ENCODE data around the gene WRNIP1.
"Not testable (repeated sequence)": the region's sequence is repeated elsewhere in the genome, so short reads cannot be mapped to it uniquely, and the experiment has no call there.

Gene WRNIP1

DNA sequence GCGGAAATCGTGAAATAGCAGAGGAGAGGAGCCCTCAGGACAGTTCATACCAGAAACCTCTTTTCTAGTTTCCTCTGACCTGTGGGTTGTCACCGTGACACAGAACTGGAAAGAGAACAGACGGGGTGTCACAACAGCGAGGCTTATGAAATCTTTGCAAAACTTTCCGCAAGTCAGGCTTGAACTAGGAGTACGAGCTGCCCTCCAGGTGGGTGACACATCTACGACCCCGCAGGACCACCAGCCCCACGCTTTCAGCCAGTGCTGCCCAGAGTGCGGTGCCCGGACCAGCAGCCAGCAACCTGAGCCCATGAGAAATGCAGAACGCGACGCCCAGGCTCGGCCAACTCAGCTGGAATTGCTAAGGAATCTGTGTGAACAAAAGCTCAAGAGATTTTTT is 30.8 kb downstream of the WRNIP1 start:
- no peak overlapping the region for H3K4me3 ChIP-seq (ENCODE audit: control insufficient read depth, low read depth, low read length)
- no peak for DNase-seq (ENCODE audit: low read depth)

DNA sequence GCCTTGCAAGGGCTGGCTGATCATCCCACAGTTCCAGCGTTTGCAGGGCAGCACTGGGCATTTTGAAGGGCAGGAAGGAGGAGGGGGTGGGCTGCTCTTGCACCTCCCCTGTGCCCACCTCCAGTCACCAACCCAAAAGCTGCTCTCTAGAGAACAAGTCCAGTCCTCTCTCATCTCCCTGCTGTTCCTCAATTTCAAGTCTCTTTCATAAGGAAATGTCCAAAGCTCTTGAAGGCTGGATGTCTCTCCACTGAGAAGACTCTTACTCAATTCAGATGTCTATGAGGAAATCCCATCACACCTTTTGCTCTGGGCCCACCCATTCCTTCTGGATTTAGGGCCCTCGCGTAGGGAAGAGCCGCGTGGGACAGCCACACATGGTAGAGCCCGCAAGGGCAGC is 31.7 kb downstream of the WRNIP1 start:
- no peak for DNase-seq (ENCODE audit: low read depth)
- no peak overlapping the region for H3K4me3 ChIP-seq (ENCODE audit: control insufficient read depth, low read depth, low read length)
- TF ChIP-seq, protein P1, sequence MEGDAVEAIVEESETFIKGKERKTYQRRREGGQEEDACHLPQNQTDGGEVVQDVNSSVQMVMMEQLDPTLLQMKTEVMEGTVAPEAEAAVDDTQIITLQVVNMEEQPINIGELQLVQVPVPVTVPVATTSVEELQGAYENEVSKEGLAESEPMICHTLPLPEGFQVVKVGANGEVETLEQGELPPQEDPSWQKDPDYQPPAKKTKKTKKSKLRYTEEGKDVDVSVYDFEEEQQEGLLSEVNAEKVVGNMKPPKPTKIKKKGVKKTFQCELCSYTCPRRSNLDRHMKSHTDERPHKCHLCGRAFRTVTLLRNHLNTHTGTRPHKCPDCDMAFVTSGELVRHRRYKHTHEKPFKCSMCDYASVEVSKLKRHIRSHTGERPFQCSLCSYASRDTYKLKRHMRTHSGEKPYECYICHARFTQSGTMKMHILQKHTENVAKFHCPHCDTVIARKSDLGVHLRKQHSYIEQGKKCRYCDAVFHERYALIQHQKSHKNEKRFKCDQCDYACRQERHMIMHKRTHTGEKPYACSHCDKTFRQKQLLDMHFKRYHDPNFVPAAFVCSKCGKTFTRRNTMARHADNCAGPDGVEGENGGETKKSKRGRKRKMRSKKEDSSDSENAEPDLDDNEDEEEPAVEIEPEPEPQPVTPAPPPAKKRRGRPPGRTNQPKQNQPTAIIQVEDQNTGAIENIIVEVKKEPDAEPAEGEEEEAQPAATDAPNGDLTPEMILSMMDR (conservative IDR thresholded peaks at IDR 0.05; ENCODE audit: control insufficient read depth, insufficient read depth, low read depth, low read length): no peak

More for the DNA sequence above, 30.8 kb downstream of the WRNIP1 start:
- TF ChIP-seq, protein P1 (conservative IDR thresholded peaks at IDR 0.05; ENCODE audit: control insufficient read depth, insufficient read depth, low read depth, low read length): no peak

DNA sequence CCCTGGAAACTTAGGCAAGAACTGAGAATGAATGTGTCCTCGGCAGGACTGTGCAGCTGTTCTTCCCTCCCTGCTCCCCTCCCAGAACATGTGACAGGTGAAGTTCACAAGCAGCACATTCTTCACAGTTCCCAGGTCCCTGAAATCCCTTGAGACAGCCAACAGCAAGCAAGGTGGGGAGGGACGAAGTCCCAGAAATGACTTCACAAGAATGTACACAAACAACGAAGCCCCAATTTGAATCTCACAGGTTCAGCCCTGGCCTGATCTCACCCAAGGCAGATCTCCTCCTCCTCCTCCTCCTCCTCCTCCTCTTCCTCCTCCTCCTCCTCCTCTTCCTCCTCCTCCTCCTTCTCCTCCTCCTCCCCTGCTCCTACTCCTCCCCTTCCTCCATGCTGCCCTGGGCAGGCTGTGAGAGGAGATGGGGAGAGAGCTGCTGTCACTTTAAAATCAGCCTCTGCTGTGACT is 32.4 kb downstream of the WRNIP1 start:
- DNase-seq (ENCODE audit: low read depth): no peak
- H3K4me3 ChIP-seq (ENCODE audit: control insufficient read depth, low read depth, low read length): no peak overlapping the region
- TF ChIP-seq, protein P1 (conservative IDR thresholded peaks at IDR 0.05; ENCODE audit: control insufficient read depth, insufficient read depth, low read depth, low read length): no peak

DNA sequence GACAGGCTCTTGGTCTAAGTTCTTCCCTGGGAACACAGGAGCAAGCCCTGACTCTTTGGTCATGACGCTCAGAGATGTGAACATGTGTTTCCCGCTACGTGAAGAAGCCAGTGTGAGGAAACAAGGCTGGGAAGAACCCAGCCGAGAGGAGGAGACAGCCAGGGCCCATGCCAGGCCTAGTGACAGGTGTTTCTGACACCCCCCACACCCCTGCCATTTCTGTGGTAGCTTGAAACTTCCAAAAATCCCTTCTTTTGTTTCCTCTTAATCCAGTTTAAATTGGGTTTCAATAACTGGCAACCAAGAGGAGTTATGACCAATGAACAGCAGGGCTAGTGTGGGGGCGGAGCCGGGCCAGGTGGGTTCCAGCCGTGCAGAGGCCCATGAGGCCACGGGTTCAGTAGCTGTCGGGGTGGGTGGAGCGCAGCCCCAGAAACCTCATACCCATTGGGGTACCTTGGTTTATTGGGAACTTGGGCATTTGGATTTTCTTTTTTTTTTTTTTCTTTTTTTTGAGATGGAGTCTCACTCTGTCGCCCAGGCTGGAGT is 33.5 kb downstream of the WRNIP1 start:
- no peak overlapping the region for H3K4me3 ChIP-seq (ENCODE audit: control insufficient read depth, low read depth, low read length)
- DNase-seq (ENCODE audit: low read depth): no peak
- TF ChIP-seq, protein P1 (conservative IDR thresholded peaks at IDR 0.05; ENCODE audit: control insufficient read depth, insufficient read depth, low read depth, low read length): no peak

DNA sequence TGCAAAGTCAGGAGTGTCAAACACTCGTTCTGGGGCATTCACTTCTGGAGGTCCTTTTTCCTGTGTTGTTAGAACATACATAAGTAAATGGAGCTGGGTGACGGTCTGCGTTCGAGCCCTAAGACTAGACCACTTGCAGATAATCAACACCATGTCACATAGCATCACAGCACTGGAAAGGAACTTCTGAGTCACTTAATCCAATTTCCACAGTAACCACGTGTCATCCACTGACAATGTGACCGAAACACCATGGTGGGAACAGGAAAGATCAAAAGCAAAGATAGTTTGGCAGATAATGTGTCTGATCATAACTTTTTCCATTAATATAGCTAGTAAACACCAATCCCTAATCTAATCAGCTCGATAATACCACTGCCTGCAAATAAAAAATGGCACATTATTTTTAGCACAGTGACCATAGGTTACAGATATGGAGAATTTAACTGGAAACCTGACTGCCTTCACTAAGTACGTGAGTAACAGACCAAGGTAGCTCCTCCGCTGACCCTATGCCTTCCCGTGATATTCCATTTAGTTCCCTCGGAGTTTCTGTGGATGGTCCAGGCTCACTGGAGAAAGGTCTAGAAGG is 34.8 kb downstream of the WRNIP1 start:
- TF ChIP-seq, protein P1 (conservative IDR thresholded peaks at IDR 0.05; ENCODE audit: control insufficient read depth, insufficient read depth, low read depth, low read length): no peak
- DNase-seq (ENCODE audit: low read depth): no peak
- H3K4me3 ChIP-seq (ENCODE audit: control insufficient read depth, low read depth, low read length): no peak overlapping the region

DNA sequence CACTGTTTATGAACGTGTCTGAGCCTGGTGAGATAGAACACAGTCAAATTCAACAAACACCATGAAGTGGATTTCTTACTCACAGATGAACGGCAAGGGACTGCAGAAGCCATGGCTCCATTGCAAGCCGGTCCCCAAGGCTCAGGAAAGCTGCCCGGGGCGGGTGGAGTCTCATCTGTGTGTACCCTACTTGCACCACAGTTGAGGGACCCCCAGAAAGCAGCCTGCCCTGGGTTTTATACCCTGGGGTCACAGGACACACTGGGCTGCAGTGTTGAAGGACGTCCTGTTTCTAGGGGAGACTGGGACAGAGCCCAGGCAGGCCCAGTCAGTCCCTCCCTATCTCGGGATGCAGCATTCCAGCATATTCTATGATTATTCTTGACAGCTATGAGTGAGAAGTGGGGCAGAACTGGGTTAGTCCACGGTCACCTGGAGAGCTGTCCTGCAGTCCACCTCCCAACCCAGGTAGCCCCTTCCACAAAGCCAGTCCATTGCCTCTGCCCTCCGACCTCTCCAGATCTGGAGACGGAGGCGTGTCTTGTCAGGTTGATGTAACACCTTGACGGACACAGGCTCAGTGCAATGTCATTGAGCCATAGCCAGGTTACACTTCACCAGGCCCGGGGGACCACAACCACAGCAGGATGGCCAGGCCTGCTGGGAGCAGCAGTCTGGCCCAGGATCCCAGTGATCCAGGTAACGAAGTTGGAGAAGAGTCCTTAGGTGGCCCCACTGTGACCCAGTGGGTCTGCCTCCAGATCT is 35.5 kb downstream of the WRNIP1 start:
- no peak for DNase-seq (ENCODE audit: low read depth)
- no peak overlapping the region for H3K4me3 ChIP-seq (ENCODE audit: control insufficient read depth, low read depth, low read length)
- TF ChIP-seq, protein P1 (conservative IDR thresholded peaks at IDR 0.05; ENCODE audit: control insufficient read depth, insufficient read depth, low read depth, low read length): no peak

DNA sequence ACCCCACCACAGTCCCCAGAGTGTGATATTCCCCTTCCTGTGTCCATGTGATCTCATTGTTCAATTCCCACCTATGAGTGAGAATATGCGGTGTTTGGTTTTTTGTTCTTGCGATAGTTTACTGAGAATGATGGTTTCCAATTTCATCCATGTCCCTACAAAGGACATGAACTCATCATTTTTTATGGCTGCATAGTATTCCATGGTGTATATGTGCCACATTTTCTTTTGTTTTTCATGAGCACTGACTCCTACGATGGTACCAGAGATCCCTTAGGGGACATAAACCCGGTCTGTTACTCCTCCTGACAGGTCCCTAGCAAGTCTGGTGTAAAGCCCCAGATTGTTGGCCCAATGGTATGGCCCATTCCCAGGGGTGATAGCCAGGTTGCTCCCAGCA is 36.5 kb downstream of the WRNIP1 start:
- not testable (repeated sequence) for DNase-seq (ENCODE audit: low read depth); H3K4me3 ChIP-seq (ENCODE audit: control insufficient read depth, low read depth, low read length)
